Endothelial cell of umbilical vein (primary cell): ENCODE measurements around the gene HHEX. TPM values are rescaled to one million over a fixed set of nuclear protein-coding genes. Genes with fewer than 3 reads are reported as not detected.

Experiments used
- BruUV-seq: library from RNA; stranded (reverse); fragments of 400-500 nt; replicated peaks from 2 replicates; lab custom pipeline; 2021; lab: Mats Ljungman, UMichigan
- CTCF ChIA-PET: fragments of 300-600, 350-600 bp; sonication (Branson Sonifier 250); formaldehyde crosslinking; loops from one replicate; lab custom pipeline; 2021; ENCODE audit warnings: antibody characterized with exemption, inconsistent platforms; lab: Charles Lee
- POLR2A ChIA-PET: fragments of 300-600, 350-600 bp; sonication (Branson Sonifier 250); formaldehyde crosslinking; loops from one replicate; lab custom pipeline; 2021; ENCODE audit warnings: antibody characterized with exemption, inconsistent platforms; lab: Charles Lee
- DNase-seq: peaks from one replicate; pipeline ENCODE4 v3.0.0-alpha.2; 2011; ENCODE audit warnings: low read depth, low spot score
- FAIRE-seq: peaks from 2 replicates; lab custom pipeline; 2011; peaks lifted over from hg19 to GRCh38; lab: Jason Lieb, UNC
- H2AFZ ChIP-seq: 2 replicates; pipeline ENCODE4 v1.6.0; 2012; ENCODE audit warnings: low read depth, low read length, control low read depth, inconsistent platforms
- H3K27ac ChIP-seq: 2 replicates; pipeline ENCODE4 v1.5.1; 2011; ENCODE audit warnings: low read depth, mild to moderate bottlenecking, control low read depth, low read length, moderate library complexity; ENCODE audit not compliant: insufficient read depth
- H3K27me3 ChIP-seq, 2 experiments: 2 replicates each; pipeline versions ENCODE4 v1.6.0 to v1.6.1; 2011; ENCODE audit warnings: low read length in 2 of 2, mixed read lengths in 1 of 2; ENCODE audit not compliant: control insufficient read depth in 2 of 2, insufficient read depth in 2 of 2
- H3K36me3 ChIP-seq, 2 experiments: 2 replicates in 1 of 2; 3 replicates in 1 of 2; pipeline ENCODE4 v1.5.1; 2011; ENCODE audit warnings: low read length in 2 of 2, mild to moderate bottlenecking in 1 of 2, moderate library complexity in 1 of 2; ENCODE audit not compliant: control insufficient read depth in 2 of 2, insufficient read depth in 2 of 2; ENCODE audit errors: extremely low read depth in 1 of 2
- H3K4me1 ChIP-seq: 3 replicates; pipeline ENCODE4 v1.5.1; 2011; ENCODE audit warnings: mild to moderate bottlenecking, low read length; ENCODE audit not compliant: control insufficient read depth, insufficient read depth; ENCODE audit errors: extremely low read depth
- H3K4me2 ChIP-seq: 2 replicates; pipeline ENCODE4 v1.6.1; 2011; ENCODE audit warnings: low read length, control low read depth, mixed read lengths; ENCODE audit not compliant: insufficient read depth
- H3K4me3 ChIP-seq, 3 experiments: fragments of 200-600 bp in 1 of 3; sonication (generic), shearing (Covaris generic) in 1 of 3; replicated peaks in 1 of 3; 2 replicates each; pipeline ENCODE4 v1.5.1; 2011 to 2016; ENCODE audit warnings: control low read depth in 3 of 3, low read length in 3 of 3, mild to moderate bottlenecking in 2 of 3, inconsistent platforms in 1 of 3, low read depth in 1 of 3, moderate library complexity in 1 of 3; ENCODE audit not compliant: insufficient read depth in 1 of 3
- H3K79me2 ChIP-seq: 2 replicates; pipeline ENCODE4 v1.6.0; 2012; ENCODE audit warnings: low read length, inconsistent platforms; ENCODE audit not compliant: control insufficient read depth, insufficient read depth
- H3K9ac ChIP-seq: replicated peaks from 2 replicates; pipeline ENCODE3; 2011; ENCODE audit warnings: low read length, control low read depth; ENCODE audit not compliant: insufficient read depth; ENCODE audit errors: extremely low read depth
- H3K9me1 ChIP-seq: replicated peaks from 3 replicates; pipeline ENCODE4 v1.6.0; 2011; ENCODE audit warnings: mild to moderate bottlenecking, low read length; ENCODE audit not compliant: control insufficient read depth, insufficient read depth; ENCODE audit errors: extremely low read depth
- H3K9me3 ChIP-seq: replicated peaks from 2 replicates; pipeline ENCODE4 v1.5.1; 2012; ENCODE audit warnings: low read length, inconsistent platforms; ENCODE audit not compliant: control insufficient read depth, insufficient read depth
- H4K20me1 ChIP-seq: replicated peaks from 2 replicates; pipeline ENCODE3; 2011; ENCODE audit warnings: mild to moderate bottlenecking, low read length; ENCODE audit not compliant: control insufficient read depth, insufficient read depth; ENCODE audit errors: extremely low read depth
- EZH2 ChIP-seq: IDR thresholded peaks from 2 replicates; pipeline ENCODE4 v1.6.1; 2012; ENCODE audit warnings: borderline replicate concordance, low read depth, mild to moderate bottlenecking, moderate library complexity, low read length, inconsistent platforms; ENCODE audit not compliant: severe bottlenecking
- FOS ChIP-seq: IDR thresholded peaks from 2 replicates; pipeline ENCODE4 v1.6.1; 2011; ENCODE audit warnings: mild to moderate bottlenecking, low read length, moderate library complexity, borderline replicate concordance; ENCODE audit not compliant: insufficient read depth
- GATA2 ChIP-seq: IDR thresholded peaks from 2 replicates; pipeline ENCODE4 v1.7.0; 2011; ENCODE audit warnings: low read depth, mild to moderate bottlenecking, moderate library complexity, mixed read lengths, low read length; ENCODE audit not compliant: insufficient read length, insufficient read depth
- JUN ChIP-seq: IDR thresholded peaks from 2 replicates; pipeline ENCODE4 v1.6.1; 2011; ENCODE audit warnings: borderline replicate concordance, low read depth; ENCODE audit not compliant: insufficient read length, insufficient read depth
- MAX ChIP-seq: IDR thresholded peaks from 2 replicates; pipeline ENCODE4 v1.6.1; 2011; ENCODE audit not compliant: insufficient read depth, insufficient read length
- MYC ChIP-seq: IDR thresholded peaks from one replicate; pipeline ENCODE4 v1.6.1; 2011; ENCODE audit warnings: mild to moderate bottlenecking, low read depth, low read length
- POLR2A ChIP-seq: IDR thresholded peaks from 2 replicates; pipeline ENCODE4 v1.6.1; 2012; ENCODE audit warnings: low read depth, mild to moderate bottlenecking, control low read depth, low read length
- POLR2AphosphoS5 ChIP-seq: IDR thresholded peaks from 2 replicates; pipeline ENCODE4 v1.6.1; 2012; ENCODE audit warnings: low read depth, mild to moderate bottlenecking, control low read depth, low read length, moderate library complexity; ENCODE audit not compliant: insufficient read depth
- dilution Hi-C: fragments of 300-500 bp; cut with MboI; formaldehyde crosslinking; loops from one replicate; pipeline ENCODE4 v1.15.0; 2019; ENCODE audit warnings: low sequenced_read_pairs; ENCODE audit not compliant: extremely low pct_ligation_motif_present
- intact Hi-C: fragments of 100-400 bp; cut with micrococcal nuclease; formaldehyde crosslinking; loops from one replicate; pipeline ENCODE4 v1.10.0; 2022
- polyA plus RNA-seq, 4 experiments: library from polyadenylated mRNA; depleted of rRNA in 3 of 4; stranded (reverse) in 3 of 4; unstranded in 1 of 4; fragments of >200 nt; gene quantifications; 2 replicates each; pipeline versions ENCODE4 v1.2.1 to v1.2.3, GENCODE V29; 2011 to 2012; ENCODE audit warnings: missing spikeins in 1 of 4
- total RNA-seq: library from RNA; stranded (reverse); gene quantifications from 2 replicates; pipeline ENCODE4 v1.2.3, GENCODE V29; 2021
- TF ChIP-seq, protein P1 (sequence below), 2 donors: IDR thresholded peaks; 1 replicate in 1 of 2; 2 replicates in 1 of 2; pipeline ENCODE4 v1.5.1; 2011; ENCODE audit warnings: low read length in 2 of 2, mild to moderate bottlenecking in 2 of 2, moderate library complexity in 2 of 2, control low read depth in 1 of 2, inconsistent platforms in 1 of 2, low read depth in 1 of 2; ENCODE audit not compliant: insufficient read depth in 1 of 2; ENCODE audit errors: extremely low read depth in 1 of 2

Gene HHEX
- total and polyA plus RNA-seq, 2 donors (not counting 3 experiments of a cell fraction or from before 2014, with no cell fraction given) = 81.0 to 110 TPM

DNA sequence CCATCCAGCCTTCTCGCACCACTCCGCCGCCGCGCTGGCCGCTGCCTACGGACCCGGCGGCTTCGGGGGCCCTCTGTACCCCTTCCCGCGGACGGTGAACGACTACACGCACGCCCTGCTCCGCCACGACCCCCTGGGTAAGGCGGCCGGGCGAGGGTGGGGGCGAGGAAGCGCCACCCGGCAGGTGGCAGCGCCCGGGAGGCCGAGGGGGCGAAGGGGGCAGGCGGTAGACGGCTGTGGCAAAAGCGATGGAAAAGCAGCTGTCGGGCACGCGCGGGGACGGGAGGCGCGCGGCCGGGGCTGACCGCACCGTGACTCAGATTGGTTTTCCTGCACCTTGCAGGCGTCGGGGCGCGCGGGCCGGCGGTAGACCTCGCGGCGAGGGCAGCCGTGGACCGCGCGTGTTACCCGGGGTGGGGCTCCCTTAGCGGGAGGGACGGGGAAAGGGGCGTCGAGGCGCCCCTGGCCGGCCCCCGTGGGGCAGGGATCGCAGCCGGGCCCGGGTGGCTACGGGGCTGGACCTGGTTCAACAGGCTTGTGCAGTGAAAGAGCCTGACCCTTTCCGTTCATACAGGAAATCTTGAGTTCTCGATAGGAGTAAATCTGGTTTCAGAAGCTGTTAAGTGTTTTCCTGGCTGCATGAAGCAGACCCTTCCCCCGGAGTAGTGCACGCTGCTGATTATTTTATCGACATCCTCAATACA lies 608 bp downstream of the HHEX start:
- Histone ChIP-seq H3K79me2 (peaks cover 58% of the 10 kb centered on the region), H2AFZ (no peak overlapping the region), H4K20me1 (peaks cover 5% of the 10 kb centered on the region), H3K4me2 (peak overlapping the region; percentile 40), H3K27ac (peak overlapping the region; percentile 92), H3K27me3 (no peaks in the 10 kb centered on the region), H3K9me3 (peaks cover under 1% of the 10 kb centered on the region), H3K9me1 (no peaks in the 10 kb centered on the region), H3K4me1 (peaks cover 37% of the 10 kb centered on the region), H3K9ac (peak overlapping the region; percentile 93), H3K36me3 (peaks cover 0 to 25% of the 10 kb centered on the region in 2 experiments), H3K4me3 (peak overlapping the region; percentile 48 to 98 (median 91))
- DNase-seq (peak; percentile 100), FAIRE-seq (peak; percentile 98)
- no TSS peak for BruUV-seq
- intact Hi-C loops = loop anchor here (1.0 to 2.0 kb wide), 5 partner anchors 66 to 182 kb away; no protein-coding TSS in a partner anchor
- ChIA-PET POLR2A (interaction anchor here (0.5 to 3.7 kb wide), 9 partner anchors 10 to 157 kb away, joined by 3 to 24 read pairs (median 5); no protein-coding TSS in a partner anchor), CTCF (interaction anchor here (0.6 to 5.6 kb wide), 27 partner anchors 8 to 202 kb away, joined by 3 to 61 read pairs (median 5); partner anchors contain the start of genes EXOC6 and IDE)
- dilution Hi-C loops = no loop called here
- TF ChIP-seq POLR2AphosphoS5 = peak; percentile 99
- peak; percentile 100 for TF ChIP-seq GATA2
- TF ChIP-seq, protein P1, sequence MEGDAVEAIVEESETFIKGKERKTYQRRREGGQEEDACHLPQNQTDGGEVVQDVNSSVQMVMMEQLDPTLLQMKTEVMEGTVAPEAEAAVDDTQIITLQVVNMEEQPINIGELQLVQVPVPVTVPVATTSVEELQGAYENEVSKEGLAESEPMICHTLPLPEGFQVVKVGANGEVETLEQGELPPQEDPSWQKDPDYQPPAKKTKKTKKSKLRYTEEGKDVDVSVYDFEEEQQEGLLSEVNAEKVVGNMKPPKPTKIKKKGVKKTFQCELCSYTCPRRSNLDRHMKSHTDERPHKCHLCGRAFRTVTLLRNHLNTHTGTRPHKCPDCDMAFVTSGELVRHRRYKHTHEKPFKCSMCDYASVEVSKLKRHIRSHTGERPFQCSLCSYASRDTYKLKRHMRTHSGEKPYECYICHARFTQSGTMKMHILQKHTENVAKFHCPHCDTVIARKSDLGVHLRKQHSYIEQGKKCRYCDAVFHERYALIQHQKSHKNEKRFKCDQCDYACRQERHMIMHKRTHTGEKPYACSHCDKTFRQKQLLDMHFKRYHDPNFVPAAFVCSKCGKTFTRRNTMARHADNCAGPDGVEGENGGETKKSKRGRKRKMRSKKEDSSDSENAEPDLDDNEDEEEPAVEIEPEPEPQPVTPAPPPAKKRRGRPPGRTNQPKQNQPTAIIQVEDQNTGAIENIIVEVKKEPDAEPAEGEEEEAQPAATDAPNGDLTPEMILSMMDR (IDR thresholded peaks at IDR 0.05; ENCODE audit: extremely low read depth in 1 of 2, insufficient read depth in 1 of 2, low read depth in 1 of 2, low read length in 2 of 2) = peak in 1 of 2 donors; percentile 10
- TF ChIP-seq POLR2A = peak; percentile 96
- no peak for TF ChIP-seq EZH2
- no peak for TF ChIP-seq MYC
- peak; percentile 55 for TF ChIP-seq FOS
- no peak for TF ChIP-seq JUN
- no peak for TF ChIP-seq MAX
